Astrocyte of the spinal cord (primary cell): ENCODE data around the gene CAMTA1.

Experiments used
- DNase-seq: peaks from one replicate; pipeline ENCODE4 v3.0.0; 2011; ENCODE audit warnings: low read depth, low spot score
- H3K4me3 ChIP-seq: 2 replicates; pipeline ENCODE4 v1.5.1; 2011; ENCODE audit warnings: low read depth, mild to moderate bottlenecking, low read length, moderate library complexity
- in situ Hi-C: cut with HindIII; loops from 2 replicates; pipeline ENCODE4 v1.10.0; 2017; ENCODE audit warnings: low sequenced_read_pairs
- TF ChIP-seq, protein P1 (sequence below): IDR thresholded peaks from 2 replicates; pipeline ENCODE4 v1.5.1; 2012; ENCODE audit warnings: low read depth, mild to moderate bottlenecking, low read length, inconsistent platforms

CAMTA1 gene

GRCh38 chr1:6869545-6869944 is 84.3 kb downstream of the CAMTA1 start:
- DNase-seq: no peak
- in situ Hi-C loops: no loop called here
- TF ChIP-seq, protein P1, sequence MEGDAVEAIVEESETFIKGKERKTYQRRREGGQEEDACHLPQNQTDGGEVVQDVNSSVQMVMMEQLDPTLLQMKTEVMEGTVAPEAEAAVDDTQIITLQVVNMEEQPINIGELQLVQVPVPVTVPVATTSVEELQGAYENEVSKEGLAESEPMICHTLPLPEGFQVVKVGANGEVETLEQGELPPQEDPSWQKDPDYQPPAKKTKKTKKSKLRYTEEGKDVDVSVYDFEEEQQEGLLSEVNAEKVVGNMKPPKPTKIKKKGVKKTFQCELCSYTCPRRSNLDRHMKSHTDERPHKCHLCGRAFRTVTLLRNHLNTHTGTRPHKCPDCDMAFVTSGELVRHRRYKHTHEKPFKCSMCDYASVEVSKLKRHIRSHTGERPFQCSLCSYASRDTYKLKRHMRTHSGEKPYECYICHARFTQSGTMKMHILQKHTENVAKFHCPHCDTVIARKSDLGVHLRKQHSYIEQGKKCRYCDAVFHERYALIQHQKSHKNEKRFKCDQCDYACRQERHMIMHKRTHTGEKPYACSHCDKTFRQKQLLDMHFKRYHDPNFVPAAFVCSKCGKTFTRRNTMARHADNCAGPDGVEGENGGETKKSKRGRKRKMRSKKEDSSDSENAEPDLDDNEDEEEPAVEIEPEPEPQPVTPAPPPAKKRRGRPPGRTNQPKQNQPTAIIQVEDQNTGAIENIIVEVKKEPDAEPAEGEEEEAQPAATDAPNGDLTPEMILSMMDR: no peak
- H3K4me3 ChIP-seq: no peak overlapping the region

DNA sequence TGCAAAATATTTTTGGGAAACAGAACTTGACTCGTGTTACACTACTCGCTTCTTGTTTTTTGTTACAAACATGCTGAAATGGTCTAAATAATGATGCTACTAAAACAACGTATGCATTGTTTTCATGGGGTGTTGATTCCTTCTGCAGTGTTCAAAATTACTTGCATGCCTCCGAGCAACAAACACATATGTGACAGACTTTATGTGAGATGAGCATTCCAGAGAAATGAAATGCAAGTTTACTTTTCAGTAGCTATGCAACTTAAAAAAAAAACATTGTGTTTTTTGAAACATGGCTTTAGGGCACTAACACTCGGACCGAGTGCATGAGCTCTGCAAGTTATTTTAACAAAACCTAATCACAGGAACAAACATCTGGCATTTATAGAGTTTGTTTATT is 84.8 kb downstream of the CAMTA1 start:
- no peak overlapping the region for H3K4me3 ChIP-seq
- no peak for DNase-seq
- TF ChIP-seq, protein P1: no peak
- in situ Hi-C loops: no loop called here

GRCh38 chr1:6870571-6870970 is 85.3 kb downstream of the CAMTA1 start:
- TF ChIP-seq, protein P1: no peak
- peak; percentile 40 for DNase-seq
- H3K4me3 ChIP-seq: no peak overlapping the region
- in situ Hi-C loops: no loop called here

DNA sequence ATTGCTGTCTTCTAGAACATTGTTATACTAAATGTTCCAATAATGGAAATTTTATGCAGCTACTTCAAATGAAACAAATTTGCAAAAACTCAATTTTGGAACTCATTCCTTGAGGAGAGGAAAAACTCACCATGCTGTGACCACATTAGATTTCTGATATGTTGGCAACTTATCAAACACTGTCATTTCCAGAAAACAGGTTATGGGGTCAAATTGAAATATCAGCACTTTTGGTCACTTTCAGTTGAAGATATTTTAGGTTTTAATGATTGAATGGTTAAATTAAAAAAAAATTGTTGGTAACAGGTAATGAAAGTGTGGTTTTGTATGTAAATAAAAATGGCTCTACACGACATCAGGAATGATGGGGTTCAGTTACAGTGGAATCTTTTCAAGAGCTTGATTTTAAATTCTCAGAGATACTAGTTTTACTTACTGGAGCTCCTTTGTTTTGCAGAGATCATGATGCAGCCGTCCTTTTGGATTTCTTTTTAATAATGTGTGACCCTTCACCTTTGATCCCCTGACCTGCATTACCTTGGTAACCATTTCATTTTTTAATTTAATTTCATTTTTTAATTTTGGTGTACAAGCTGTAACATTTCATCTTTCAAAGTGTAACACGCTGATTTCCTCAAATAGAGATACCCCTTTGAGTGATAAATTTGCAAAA is 86.2 kb downstream of the CAMTA1 start:
- in situ Hi-C loops: no loop called here
- H3K4me3 ChIP-seq: no peak overlapping the region
- TF ChIP-seq, protein P1: no peak
- DNase-seq: no peak

GRCh38 chr1:6872573-6873261 is 87.5 kb downstream of the CAMTA1 start:
- DNase-seq: peak; percentile 64
- in situ Hi-C loops: no loop called here
- TF ChIP-seq, protein P1: no peak
- no peak overlapping the region for H3K4me3 ChIP-seq

GRCh38 chr1:6873298-6874015 is 88.2 kb downstream of the CAMTA1 start:
- TF ChIP-seq, protein P1: no peak
- DNase-seq: peak; percentile 54
- H3K4me3 ChIP-seq: no peak overlapping the region
- in situ Hi-C loops: no loop called here
